H9 (cell line): ENCODE data around the gene ACSBG1. TPM values are rescaled to one million over a fixed set of nuclear protein-coding genes. Genes with fewer than 3 reads are reported as not detected.

Source experiments
- DNase-seq: peaks from one replicate; pipeline ENCODE4 v3.0.0-alpha.2; 2017
- H2AFZ ChIP-seq: one replicate; pipeline ENCODE4 v1.6.1; 2013; ENCODE audit warnings: mild to moderate bottlenecking, low read length, control low read depth, moderate library complexity
- H2AK5ac ChIP-seq: 2 replicates; pipeline ENCODE4 v1.6.1; 2013; ENCODE audit warnings: low read length, control low read depth, mixed read lengths; ENCODE audit not compliant: insufficient read length
- H2BK120ac ChIP-seq: one replicate; pipeline ENCODE4 v1.6.1; 2013; ENCODE audit warnings: low read depth, mild to moderate bottlenecking, low read length, control low read depth, inconsistent platforms; ENCODE audit not compliant: poor library complexity, severe bottlenecking
- H2BK12ac ChIP-seq: 2 replicates; pipeline ENCODE4 v1.6.1; 2013; ENCODE audit warnings: low read length, control low read depth, mixed read lengths, low read depth; ENCODE audit not compliant: insufficient read length
- H2BK15ac ChIP-seq: 2 replicates; pipeline ENCODE4 v1.6.1; 2013; ENCODE audit warnings: low read depth, low read length, control low read depth
- H2BK20ac ChIP-seq: one replicate; pipeline ENCODE4 v1.6.1; 2013; ENCODE audit warnings: low read depth, mild to moderate bottlenecking, low read length, control low read depth, inconsistent platforms; ENCODE audit not compliant: poor library complexity, severe bottlenecking
- H2BK5ac ChIP-seq: 2 replicates; pipeline ENCODE4 v1.6.1; 2013; ENCODE audit warnings: low read length, control low read depth, mixed read lengths; ENCODE audit not compliant: insufficient read length
- H3K14ac ChIP-seq: 2 replicates; pipeline ENCODE4 v1.6.1; 2013; ENCODE audit warnings: low read length, control low read depth; ENCODE audit not compliant: insufficient read depth
- H3K18ac ChIP-seq: 2 replicates; pipeline ENCODE4 v1.6.1; 2013; ENCODE audit warnings: low read depth, mild to moderate bottlenecking, mixed read lengths, low read length, control low read depth; ENCODE audit not compliant: insufficient read length
- H3K23ac ChIP-seq: 2 replicates; pipeline ENCODE4 v1.6.1; 2013; ENCODE audit warnings: low read length, control low read depth, mixed read lengths, low read depth; ENCODE audit not compliant: insufficient read length
- H3K23me2 ChIP-seq: 2 replicates; pipeline ENCODE4 v1.6.1; 2013; ENCODE audit warnings: low read depth, mild to moderate bottlenecking, mixed read lengths, low read length, control low read depth; ENCODE audit not compliant: insufficient read length, poor library complexity, severe bottlenecking
- H3K27ac ChIP-seq: 2 replicates; pipeline ENCODE4 v1.5.1; 2013; ENCODE audit warnings: low read length, control low read depth, mixed read lengths, low read depth; ENCODE audit not compliant: insufficient read length
- H3K27me3 ChIP-seq: 2 replicates; pipeline ENCODE4 v1.6.1; 2013; ENCODE audit warnings: low read length, control low read depth, inconsistent platforms; ENCODE audit not compliant: insufficient read depth
- H3K4ac ChIP-seq: 2 replicates; pipeline ENCODE4 v1.6.1; 2013; ENCODE audit warnings: low read depth, mild to moderate bottlenecking, control low read depth, inconsistent platforms, low read length, moderate library complexity
- H3K4me1 ChIP-seq: 2 replicates; pipeline ENCODE4 v1.6.1; 2013; ENCODE audit warnings: low read length, control low read depth, inconsistent platforms; ENCODE audit not compliant: insufficient read depth
- H3K4me2 ChIP-seq: 2 replicates; pipeline ENCODE4 v1.6.1; 2013; ENCODE audit warnings: low read length, control low read depth, mixed read lengths; ENCODE audit not compliant: insufficient read length, insufficient read depth
- H3K56ac ChIP-seq: 2 replicates; pipeline ENCODE4 v1.6.1; 2013; ENCODE audit warnings: low read depth, mild to moderate bottlenecking, mixed read lengths, low read length, control low read depth; ENCODE audit not compliant: insufficient read length
- H3K79me1 ChIP-seq: 2 replicates; pipeline ENCODE4 v1.6.1; 2013; ENCODE audit warnings: low read depth, mild to moderate bottlenecking, moderate library complexity, low read length, control low read depth, inconsistent platforms; ENCODE audit not compliant: insufficient read depth, poor library complexity, severe bottlenecking
- H3K79me2 ChIP-seq: 2 replicates; pipeline ENCODE4 v1.6.1; 2013; ENCODE audit warnings: low read length, control low read depth, inconsistent platforms; ENCODE audit not compliant: insufficient read depth
- H3K9ac ChIP-seq: 2 replicates; pipeline ENCODE4 v1.6.1; 2013; ENCODE audit warnings: low read length, control low read depth, mixed read lengths; ENCODE audit not compliant: insufficient read length; ENCODE audit errors: extremely low read depth
- H3K9me3 ChIP-seq: one replicate; pipeline ENCODE4 v1.6.1; 2013; ENCODE audit warnings: low read depth, low read length, inconsistent platforms; ENCODE audit not compliant: control insufficient read depth
- H3T11ph ChIP-seq: one replicate; pipeline ENCODE4 v1.6.1; 2013; ENCODE audit warnings: mild to moderate bottlenecking, low read length, control low read depth, inconsistent platforms
- H4K20me1 ChIP-seq: one replicate; pipeline ENCODE4 v1.6.1; 2013; ENCODE audit not compliant: control insufficient read depth, insufficient read length, insufficient read depth
- H4K5ac ChIP-seq: 2 replicates; pipeline ENCODE4 v1.6.1; 2013; ENCODE audit warnings: low read depth, mild to moderate bottlenecking, mixed read lengths, low read length, control low read depth; ENCODE audit not compliant: insufficient read length
- H4K8ac ChIP-seq: replicated peaks from 2 replicates; pipeline ENCODE4 v1.6.1; 2013; ENCODE audit warnings: low read length, control low read depth, mixed read lengths, low read depth; ENCODE audit not compliant: insufficient read length
- H4K91ac ChIP-seq: 2 replicates; pipeline ENCODE4 v1.6.1; 2013; ENCODE audit warnings: low read depth, mild to moderate bottlenecking, moderate library complexity, mixed read lengths, low read length, control low read depth; ENCODE audit not compliant: insufficient read length
- H3K27ac Mint-ChIP-seq, 3 experiments: 2 replicates in 2 of 3; 3 replicates in 1 of 3; pipeline ENCODE4 v1.8.0; 2020 to 2021; ENCODE audit warnings: mixed read lengths in 3 of 3, mild to moderate bottlenecking in 1 of 3, moderate library complexity in 1 of 3
- H3K27me3 Mint-ChIP-seq: 2 replicates; pipeline ENCODE4 v1.8.0; 2021; ENCODE audit warnings: low read depth, mild to moderate bottlenecking, moderate library complexity, mixed read lengths
- H3K36me3 Mint-ChIP-seq, 3 experiments: 2 replicates in 2 of 3; 3 replicates in 1 of 3; pipeline ENCODE4 v1.8.0; 2020 to 2021; ENCODE audit warnings: low read depth in 3 of 3, mixed read lengths in 3 of 3; ENCODE audit not compliant: insufficient read depth in 1 of 3
- H3K4me1 Mint-ChIP-seq, 2 experiments: 2 replicates each; pipeline ENCODE4 v1.8.0; 2020; ENCODE audit warnings: mixed read lengths in 2 of 2
- H3K4me3 Mint-ChIP-seq, 2 experiments: 2 replicates in 1 of 2; 3 replicates in 1 of 2; pipeline ENCODE4 v1.8.0; 2020 to 2021; ENCODE audit warnings: mild to moderate bottlenecking in 2 of 2, mixed read lengths in 2 of 2, moderate library complexity in 1 of 2
- H3K9me3 Mint-ChIP-seq, 2 experiments: 2 replicates in 1 of 2; 3 replicates in 1 of 2; pipeline ENCODE4 v1.8.0; 2020; ENCODE audit warnings: mild to moderate bottlenecking in 2 of 2, mixed read lengths in 2 of 2, moderate library complexity in 1 of 2
- WGBS: extraction: QIAGEN DNeasy Blood & Tissue Kit; methylation state at CpG from one replicate; pipeline ENCODE4 v1.1.7; 2013; ENCODE audit warnings: missing lambda C conversion rate, low lambda C conversion rate, mixed read lengths; ENCODE audit not compliant: insufficient read length; ENCODE audit errors: extremely low coverage; 5-methylcytosine and 5-hydroxymethylcytosine counted together
- total RNA-seq: library from RNA; stranded (reverse); gene quantifications from 2 replicates; pipeline ENCODE4 v1.2.1, GENCODE V29; 2021
- TF ChIP-seq, protein P1 (sequence below): fragments of 200-600 bp; sonication (generic); conservative IDR thresholded peaks from 3 replicates; pipeline ENCODE4 v1.8.0; 2021; ENCODE audit warnings: antibody characterized with exemption, mild to moderate bottlenecking

The ACSBG1 gene
- total RNA-seq, 1 experiment from 2014 or later, result 2.2 TPM

DNA sequence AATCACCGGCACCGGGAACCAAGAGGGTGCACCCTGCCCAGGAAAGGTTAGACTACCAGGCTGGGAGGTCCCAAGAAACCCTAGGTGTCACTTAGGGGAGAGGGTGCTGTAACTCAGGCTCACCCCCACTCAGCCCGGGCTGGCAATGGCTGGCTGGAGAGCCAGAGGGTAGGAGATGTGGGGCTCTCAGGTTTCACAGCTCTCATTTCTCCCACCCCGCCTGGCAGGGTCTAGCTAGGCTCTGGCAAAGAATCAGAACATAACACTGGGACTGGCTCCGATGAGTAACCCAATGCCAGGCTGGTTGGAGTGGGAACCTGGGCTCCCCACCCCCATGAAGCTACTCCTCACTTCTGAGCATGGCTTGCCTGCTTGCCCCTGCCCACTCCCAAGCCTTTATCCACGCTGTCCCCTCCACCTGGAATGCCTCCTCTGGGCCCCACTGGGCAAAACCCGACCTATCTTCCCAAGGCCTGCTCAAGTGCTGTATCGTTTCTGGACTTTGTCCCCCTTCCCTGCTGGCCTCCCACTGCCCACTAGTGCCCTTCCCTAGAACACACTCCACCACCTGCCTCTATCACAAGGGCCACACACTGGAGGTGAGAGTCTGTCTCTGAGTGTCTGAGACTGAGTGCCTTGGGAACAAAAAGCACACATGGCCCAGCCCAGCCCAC lies 105.2 kb downstream of the ACSBG1 start:
- Histone ChIP-seq H2AFZ (no peak overlapping the region), H2BK12ac (no peak overlapping the region), H4K20me1 (no peaks in the 10 kb centered on the region), H3T11ph (no peak overlapping the region), H2AK5ac (no peak overlapping the region), H3K56ac (no peak overlapping the region), H3K27me3 (no peaks in the 10 kb centered on the region), H3K4ac (no peak overlapping the region), H3K4me2 (no peak overlapping the region), H3K14ac (no peak overlapping the region), H2BK20ac (no peak overlapping the region), H3K18ac (no peak overlapping the region), H3K4me1 (peaks cover 3% of the 10 kb centered on the region; the same call in 1 of the 2 replicates), H2BK15ac (no peak overlapping the region), H4K5ac (no peak overlapping the region), H3K79me2 (no peaks in the 10 kb centered on the region), H3K23ac (no peak overlapping the region), H2BK5ac (no peak overlapping the region), H3K27ac (no peak overlapping the region), H3K9ac (no peak overlapping the region), H2BK120ac (no peak overlapping the region), H4K8ac (no peak overlapping the region), H3K79me1 (no peaks in the 10 kb centered on the region), H3K23me2 (peaks cover 6% of the 10 kb centered on the region), H3K9me3 (no peaks in the 10 kb centered on the region), H4K91ac (no peak overlapping the region)
- H3K27ac Mint-ChIP-seq, result peak overlapping the region; percentile 21 to 98 (median 87); a peak in 2 of 7 replicates
- peaks cover 0 to 3% (median 3%) of the 10 kb centered on the region in 3 experiments; a peak in 3 of 7 replicates for H3K36me3 Mint-ChIP-seq
- WGBS, result no CpG with 5 or more reads among the region's 8 CpGs
- peaks cover 22 to 27% of the 10 kb centered on the region in 2 experiments for H3K4me1 Mint-ChIP-seq
- no peak for DNase-seq
- peaks cover 2% of the 10 kb centered on the region; the same call in 1 of the 2 replicates for H3K27me3 Mint-ChIP-seq
- no peaks in the 10 kb centered on the region; a peak in 1 of 5 replicates for H3K9me3 Mint-ChIP-seq
- TF ChIP-seq, protein P1, sequence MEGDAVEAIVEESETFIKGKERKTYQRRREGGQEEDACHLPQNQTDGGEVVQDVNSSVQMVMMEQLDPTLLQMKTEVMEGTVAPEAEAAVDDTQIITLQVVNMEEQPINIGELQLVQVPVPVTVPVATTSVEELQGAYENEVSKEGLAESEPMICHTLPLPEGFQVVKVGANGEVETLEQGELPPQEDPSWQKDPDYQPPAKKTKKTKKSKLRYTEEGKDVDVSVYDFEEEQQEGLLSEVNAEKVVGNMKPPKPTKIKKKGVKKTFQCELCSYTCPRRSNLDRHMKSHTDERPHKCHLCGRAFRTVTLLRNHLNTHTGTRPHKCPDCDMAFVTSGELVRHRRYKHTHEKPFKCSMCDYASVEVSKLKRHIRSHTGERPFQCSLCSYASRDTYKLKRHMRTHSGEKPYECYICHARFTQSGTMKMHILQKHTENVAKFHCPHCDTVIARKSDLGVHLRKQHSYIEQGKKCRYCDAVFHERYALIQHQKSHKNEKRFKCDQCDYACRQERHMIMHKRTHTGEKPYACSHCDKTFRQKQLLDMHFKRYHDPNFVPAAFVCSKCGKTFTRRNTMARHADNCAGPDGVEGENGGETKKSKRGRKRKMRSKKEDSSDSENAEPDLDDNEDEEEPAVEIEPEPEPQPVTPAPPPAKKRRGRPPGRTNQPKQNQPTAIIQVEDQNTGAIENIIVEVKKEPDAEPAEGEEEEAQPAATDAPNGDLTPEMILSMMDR, result no peak
- H3K4me3 Mint-ChIP-seq, result peak overlapping the region in 1 of 2 experiments; percentile 14; a peak in 2 of 5 replicates
